ENCODE results near the gene CYP2A6.
A peak's percentile ranks its signal among the peaks of the same experiment; 100 is the strongest.

CYP2A6 gene

DNA sequence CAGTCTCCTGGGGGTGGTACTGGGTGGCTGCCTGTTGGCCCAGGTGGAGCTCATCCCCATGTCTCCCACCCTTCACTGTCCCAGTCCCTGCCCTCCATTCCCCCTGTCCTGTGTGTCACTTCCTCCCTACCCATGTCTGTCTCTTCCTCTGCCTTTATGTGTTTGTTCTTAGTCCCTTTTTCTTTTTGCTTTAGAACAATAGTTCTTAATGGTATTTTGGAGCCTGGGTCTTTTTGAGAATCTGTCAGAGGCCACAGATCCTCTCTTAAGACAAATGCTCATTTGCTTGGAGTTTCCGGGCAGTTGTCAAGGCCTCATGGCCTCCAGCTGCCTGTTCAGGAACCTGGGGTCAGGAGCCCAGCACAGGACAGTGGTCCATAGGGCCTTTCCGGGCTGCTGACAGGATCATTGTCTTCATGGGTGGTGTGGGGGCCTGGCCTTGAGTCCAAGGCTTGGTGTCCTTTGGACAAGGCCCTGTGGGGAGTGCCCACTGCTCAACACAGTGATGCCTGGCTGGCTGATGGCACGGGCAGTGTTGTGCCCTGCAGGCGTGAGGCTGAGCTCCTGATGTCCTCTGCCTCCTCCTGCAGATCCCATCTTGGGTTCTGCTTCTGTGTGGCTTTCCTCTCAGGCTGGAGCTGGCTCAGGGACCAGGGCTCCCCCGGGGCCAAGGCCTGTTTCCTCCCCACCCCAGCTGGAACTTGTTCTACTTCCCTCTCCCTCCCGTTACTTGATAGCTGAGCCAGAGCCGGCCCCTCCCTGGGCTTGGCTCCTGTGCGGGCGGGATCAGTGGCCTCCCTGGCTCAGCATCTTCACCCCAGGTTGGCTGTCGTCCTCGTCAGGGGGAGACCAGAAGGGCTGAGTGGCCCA, 47.7 kb downstream of the CYP2A6 start:
- DNase-seq (ENCODE audit: low spot score), result no peak

GRCh38 chr19:40801426-40802299, 48.6 kb downstream of the CYP2A6 start:
- no peak for DNase-seq (ENCODE audit: low spot score)

DNA sequence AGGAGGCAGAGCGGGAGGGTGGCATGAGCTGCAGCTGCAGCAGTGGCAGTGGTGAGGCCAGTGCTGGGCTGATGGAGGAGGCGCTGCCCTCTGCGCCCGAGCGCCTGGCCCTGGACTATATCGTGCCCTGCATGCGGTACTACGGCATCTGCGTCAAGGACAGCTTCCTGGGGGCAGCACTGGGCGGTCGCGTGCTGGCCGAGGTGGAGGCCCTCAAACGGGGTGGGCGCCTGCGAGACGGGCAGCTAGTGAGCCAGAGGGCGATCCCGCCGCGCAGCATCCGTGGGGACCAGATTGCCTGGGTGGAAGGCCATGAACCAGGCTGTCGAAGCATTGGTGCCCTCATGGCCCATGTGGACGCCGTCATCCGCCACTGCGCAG, 49.3 kb downstream of the CYP2A6 start:
- no peak for DNase-seq (ENCODE audit: low spot score)

- no peak for DNase-seq (ENCODE audit: low spot score)
These were observed 49.8 kb downstream of the CYP2A6 start for GRCh38 chr19:40800339-40800996.

- peak; percentile 56 for DNase-seq (ENCODE audit: low spot score)
These were observed 50.5 kb downstream of the CYP2A6 start for GRCh38 chr19:40799558-40800338.

DNA sequence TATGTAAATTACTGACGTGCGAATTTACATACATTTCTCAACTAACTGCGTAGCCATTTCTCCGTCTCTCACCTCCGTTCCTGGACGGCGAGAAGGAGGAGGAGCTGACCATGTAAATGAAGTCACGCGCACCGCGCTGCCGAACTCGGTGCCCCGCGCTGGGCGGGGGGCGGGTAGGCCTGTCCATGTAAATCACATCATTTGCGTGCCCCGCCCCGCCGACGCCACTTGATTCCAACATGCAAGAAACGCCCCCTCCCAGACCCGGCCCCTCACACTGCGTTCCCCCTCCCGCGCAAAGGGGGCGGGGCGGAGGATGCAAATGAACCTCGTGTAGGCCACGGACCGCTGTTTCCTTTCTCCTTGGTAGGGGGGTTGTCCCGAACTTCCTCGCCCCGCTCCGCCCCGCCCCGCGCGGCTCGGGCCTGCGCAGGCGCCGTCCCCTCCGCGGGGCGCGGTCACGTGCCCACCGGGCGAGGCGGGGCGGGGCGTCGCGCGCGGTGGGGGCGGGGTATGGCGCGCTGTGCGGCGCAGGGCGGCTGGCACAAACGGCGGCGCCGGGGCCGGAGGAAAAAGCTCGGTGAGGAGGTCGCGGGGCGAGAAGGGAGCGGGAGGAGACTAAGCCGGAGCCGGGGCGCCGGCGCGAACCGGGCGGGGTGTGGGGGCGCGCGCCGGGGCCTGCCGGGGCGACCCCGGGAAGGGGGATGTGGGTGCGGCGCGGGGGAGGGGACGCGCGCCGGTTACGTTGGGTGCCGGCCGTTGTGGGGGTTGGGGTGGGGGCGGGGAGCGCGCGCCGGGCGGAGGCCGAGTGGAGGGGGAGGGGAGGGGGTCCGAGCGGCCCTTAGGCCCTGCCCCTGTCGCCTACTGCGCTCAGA, 51.3 kb downstream of the CYP2A6 start, which contains the start of gene EGLN2:
EGLN2 (plus strand) TSS at position 509 of the 875 bp plus-strand sequence. CDS start 1,382 bp downstream, outside the sequence.
- peak; percentile 90 for DNase-seq (ENCODE audit: low spot score)

DNA sequence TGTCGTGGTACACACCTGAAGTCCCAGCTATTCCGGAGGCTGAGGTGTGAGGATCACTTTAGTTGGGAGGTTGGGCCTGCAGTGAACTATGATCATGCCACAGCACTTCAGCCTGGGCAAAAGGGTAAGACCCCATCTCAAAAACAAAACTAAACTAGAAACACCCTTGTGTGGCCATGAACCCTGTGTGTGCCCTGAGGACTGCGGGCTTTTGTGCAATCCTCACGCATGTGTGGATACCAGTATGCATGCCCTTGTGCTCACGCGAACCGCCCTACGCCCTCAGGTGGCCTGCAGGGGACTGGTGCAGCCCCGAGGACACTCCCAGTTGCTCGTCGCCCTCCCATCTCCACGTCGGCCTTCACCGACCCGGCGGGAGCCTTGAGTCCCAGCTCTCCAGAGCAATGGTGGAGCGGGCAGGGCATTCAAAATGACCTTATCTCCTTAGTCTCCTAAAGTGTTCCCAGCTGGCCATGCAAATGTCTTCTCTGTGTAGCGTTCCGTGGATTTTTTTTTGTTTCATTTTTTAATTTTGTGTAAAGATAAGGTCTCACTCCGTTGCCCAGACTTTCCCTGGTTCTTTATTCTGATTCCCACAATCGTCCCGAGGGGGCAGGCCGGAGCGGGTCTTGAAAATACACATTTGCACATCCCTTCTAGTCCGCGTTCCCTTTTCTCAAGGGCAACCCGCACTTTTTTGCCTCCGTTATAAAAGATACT, 52.1 kb downstream of the CYP2A6 start:
- DNase-seq (ENCODE audit: low spot score), result peak; percentile 90

DNA sequence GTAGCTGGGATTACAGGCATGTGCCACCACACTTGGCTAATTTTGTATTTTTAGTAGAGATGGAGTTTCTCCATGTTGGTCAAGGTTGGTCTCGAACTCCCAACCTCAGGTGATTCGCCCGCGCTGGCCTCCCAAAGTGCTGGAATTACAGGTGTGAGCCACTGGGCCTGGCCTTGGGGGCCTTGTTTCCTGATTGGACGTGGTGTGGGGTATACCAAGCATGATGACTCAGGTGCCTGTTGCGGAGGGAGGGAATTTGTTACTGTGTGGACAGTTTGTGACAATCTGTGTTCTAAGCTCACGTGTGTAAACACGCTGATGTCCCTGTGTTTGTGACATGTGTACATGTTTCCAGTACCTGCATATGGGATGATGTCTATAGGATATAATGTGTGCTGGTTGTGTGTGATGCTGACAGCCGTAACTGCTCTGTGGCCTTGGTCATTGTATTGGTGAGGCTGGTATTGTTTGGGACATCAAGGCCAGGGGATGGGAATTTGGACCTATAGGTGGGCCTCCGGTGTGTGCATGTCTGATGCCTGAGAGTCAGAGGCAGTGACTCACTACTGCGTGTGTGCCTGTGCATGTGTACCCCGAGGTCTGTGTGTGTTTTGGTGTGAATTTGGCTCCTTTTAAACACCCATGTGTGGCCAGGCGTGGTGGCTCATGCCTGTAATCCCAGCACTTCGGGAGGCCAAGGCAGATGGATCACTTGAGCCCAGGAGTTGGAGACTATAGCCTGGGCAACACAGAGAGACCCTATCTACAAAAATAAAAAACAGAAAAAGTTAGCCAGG, 52.9 kb downstream of the CYP2A6 start:
- no peak for DNase-seq (ENCODE audit: low spot score)

All from iPS-NIHi11 (cell line).